Measurements from ENCODE around the gene PREX1.

- TF ChIP-seq POLR2A (IDR thresholded peaks at IDR 0.05) (no peak), CTCF (IDR thresholded peaks at IDR 0.05 in 4 of 5, conservative IDR thresholded peaks at IDR 0.05 in 1 of 5) (no peak)
Observed at GRCh38 chr20:48815537-48815936, 12.3 kb downstream of the PREX1 start.

Data from gastrocnemius medialis (tissue), 4 donors.